HG03460 (cell line): ENCODE data around the gene STK39.

Experiments used
- ATAC-seq: cut with Tn5 transposase; IDR thresholded peaks from one replicate; pipeline ENCODE4 v1.9.1; 2021; ENCODE audit not compliant: unreplicated experiment

The STK39 gene

DNA sequence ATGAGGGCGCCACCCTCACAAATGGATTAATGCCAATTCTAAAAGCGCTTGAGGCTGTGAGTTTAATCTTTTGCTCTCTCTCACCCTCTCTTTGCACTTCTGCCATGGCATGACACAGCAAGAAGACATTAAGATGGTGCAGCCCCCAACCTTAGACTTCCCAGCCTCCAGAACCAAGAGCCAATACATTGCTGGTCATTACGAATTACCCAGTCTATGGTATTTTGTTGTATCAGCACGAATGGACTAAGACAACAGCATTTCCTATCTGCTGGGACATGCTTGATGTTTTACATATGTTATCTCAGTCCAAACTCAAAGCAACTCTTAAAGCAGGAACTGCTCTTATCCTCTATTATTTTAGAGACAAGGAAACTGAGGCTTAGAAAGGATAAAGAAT is 222.9 kb downstream of the STK39 start:
- no peak for ATAC-seq

DNA sequence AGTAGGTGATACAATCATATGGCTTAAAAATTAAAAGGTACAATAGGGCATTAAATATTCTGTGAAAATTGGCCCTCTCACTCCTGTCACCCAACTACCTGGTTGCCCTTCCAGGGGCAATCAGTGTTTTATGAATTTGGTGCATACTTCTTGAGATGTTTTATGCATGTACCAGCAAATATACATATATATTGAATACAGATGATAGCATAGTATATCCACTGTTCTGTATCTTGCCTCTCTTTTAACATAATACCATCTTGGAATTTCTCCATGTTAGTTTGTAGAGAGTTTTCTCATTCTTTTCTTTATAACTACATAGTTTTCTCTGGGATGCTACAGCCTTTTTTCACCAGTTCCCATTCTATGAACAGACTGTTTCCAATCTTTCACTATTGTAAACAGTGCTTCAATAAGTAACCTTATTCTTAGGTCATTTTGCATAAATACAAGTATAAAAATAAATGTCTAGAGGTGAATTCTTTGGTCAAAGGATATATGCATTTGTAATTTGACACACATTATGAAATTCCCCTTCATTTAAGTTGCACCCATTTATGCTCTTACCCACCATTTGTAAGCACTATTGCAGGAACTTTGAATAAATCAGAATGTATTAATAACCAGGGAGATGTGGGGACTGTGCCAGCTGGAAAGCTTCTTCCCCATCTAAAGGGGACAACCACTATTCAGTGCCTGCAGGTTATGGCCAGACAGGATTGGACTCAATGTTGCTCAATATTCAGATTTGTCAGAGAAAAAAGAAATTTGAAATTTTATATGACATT is 225.4 kb downstream of the STK39 start:
- ATAC-seq, result no peak

DNA sequence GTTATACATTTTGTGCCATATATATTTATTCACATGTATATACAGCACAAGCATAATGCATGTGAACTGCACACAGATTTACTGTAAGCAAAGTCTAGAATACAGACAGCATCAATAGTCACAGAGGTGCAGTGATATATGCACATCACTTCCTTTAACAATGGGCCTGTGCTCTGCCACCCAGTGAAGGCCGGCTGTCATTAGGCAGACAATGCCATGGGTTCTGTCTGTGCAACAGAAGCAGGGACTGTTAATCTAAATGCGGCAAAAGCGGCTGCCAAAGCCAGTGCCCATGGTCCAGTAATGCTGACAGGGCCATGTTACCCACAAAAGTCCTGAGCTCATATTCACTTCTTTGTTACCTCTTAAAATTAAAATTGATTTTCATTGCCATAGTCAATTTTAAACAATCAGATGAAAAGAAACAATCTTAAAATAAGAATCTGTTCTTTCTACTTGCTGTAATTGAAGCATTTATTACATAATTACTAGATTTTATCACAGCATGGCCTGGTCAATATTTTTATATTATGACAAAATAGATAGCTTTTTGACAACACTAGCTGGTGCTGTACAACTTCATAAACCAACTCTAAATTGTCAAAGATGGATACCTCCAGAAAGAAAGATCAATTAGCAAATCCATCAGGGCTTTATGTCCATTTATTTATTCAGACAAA is 232.0 kb downstream of the STK39 start:
- no peak for ATAC-seq

DNA sequence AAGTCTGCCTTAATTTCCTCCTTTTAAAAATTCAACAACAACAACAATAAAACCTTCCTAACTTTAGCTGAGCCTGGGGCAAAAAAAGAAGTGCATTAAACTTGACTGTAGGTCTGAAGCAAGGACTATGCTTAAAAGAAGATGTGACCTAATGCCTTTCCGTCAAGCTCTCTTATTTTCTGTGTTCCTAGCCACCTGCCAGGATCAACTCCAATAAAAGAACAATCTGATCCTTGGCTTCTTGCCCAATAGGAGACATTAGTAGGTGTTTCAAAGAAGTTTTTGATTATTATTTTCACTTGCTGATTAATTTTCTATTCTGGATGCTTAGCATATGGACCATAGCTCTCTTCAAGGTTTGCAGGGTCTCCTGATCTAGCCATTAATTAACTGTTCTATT is 237.5 kb downstream of the STK39 start:
- ATAC-seq, result no peak

DNA sequence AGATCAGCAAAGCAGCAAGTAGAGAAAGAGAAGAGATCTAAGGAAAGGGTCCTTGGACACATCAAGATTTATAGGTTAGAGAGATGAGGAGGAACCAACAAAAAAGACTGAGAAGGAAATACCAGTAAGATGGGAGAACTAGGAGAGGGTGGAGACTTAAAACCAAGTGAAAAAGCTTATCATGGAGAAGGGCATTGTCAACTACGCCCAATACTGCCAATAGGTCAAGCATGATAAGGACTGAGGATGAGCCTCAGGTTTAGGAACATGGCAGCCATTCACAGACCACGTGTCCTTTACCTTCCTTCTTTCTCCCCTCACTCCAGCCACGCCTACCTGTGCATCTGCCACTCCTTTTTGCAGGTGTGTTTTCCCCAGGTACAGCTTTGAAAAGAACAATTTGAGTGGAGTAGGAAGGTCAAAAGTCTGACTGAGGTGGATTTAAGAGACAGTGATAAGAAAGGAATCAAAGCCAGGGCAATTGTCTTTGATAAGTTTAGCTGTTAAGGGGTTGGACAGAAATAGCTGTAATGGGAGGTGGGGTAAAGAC is 238.7 kb downstream of the STK39 start:
- no peak for ATAC-seq

DNA sequence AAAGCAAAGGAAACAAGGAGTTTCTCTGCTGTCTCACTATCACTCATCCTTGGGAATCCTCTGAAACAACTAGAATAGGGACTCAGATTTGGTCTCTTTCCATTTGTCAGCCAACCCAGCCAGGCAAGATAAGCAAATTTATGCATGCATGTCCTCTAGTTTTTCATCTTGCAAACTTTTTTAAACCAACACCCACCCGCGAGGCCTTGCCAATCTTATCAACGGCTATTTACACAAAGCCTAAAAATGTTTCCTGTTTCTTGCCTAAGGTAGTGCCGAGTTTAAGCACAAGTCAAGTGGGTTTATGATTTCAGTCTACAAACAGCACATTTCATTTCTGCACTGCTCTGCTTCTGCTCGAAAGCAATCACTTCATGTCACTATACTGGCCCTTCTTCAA is 240.9 kb downstream of the STK39 start:
- ATAC-seq, result no peak

DNA sequence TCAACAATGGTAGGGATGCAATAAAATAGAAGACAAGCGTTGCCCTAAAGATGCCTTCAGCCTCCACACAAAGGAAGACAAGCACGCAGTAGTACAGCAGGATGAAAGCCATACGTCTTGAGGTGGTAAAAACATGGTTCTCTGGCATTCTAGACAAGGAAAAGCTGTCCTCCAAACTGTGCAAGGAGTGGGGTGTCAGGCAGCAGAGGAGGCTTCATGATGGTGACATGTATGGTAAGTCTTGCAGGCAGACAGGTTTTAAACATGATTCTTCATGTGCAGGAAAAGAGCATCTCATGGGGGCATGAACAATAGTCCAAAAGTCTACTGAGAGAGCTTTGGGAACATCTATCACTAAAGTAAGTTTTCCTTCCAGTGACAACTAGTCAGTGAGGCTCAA is 241.8 kb downstream of the STK39 start:
- ATAC-seq, result no peak

DNA sequence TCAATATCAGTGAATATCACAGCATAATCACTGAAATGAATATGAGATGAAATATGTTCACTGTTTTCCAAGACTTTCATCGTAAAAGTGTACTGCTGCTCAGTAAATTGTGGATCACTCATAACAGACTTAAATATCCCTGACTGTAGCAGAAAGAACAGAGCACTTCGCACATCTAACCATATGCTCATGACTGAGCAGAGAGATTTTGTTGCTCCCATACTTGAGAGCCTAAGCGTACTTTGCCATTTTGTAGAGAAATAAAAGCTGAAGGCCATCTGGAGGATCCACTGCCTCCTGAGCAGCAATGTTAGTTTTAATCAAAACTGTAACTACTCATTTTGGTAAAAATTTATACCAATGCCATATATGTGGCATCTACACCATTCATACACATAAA is 243.5 kb downstream of the STK39 start:
- ATAC-seq, result no peak

DNA sequence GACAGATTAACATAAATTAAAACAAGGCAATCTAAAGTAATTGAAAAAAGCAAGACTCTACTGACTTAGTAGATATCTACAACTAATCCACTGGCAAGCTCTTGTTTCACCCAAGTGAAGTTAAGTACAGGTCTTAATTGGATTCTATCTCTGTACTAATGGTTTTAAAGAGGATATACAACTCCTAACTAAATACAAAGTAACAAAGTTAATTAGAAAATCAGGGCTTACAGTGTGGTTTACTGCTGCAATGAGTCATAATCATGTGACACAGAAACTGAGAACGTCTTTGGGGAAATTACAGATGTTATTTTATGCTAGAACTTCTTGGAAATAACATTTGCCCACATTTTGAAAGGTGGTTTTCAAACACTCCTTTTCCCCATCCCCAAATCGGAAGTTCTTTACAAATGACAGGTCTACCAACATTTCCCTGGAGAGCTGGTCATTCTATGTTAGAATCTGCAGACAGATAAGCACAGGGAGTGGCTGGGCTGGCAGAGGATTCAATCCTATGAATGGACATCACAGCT is 245.3 kb downstream of the STK39 start:
- peak; percentile 69 for ATAC-seq

DNA sequence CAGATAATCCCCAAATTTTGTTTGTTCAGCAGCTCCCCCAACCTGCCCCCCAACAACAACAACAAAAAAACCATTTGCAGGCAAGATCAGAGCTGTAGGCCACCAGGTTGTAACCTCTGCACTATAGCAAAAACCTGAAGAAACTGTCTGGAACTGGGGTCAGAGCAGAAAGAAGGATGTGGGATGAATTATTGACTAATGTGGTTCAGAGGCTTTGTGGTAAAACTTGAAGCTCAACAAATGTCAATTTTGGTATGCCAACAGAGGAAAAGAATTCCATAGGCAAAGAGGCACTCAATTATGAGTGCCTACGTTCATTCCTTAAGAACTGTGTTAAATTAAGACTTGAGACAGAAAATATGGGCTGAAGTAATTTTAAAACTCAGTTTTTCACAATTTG is 255.1 kb downstream of the STK39 start:
- ATAC-seq, result no peak

DNA sequence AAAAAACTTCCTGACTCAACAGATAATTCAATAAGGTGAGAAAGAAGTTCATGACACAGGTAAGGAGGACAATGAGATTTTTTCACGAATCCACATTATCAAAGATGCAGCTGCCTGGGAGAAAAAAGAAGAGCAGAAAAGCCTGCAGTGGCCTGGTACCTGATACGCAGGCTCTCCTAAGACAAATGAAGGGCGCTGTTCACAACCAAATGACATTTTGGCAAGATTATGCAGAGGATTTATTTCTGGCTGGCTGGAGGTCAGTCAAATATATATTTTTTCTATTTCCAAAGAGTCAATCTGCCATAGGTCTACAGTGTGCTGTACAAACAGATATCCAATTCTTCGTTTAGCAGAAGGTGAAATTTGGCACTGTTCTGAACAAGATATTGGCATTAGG is 257.3 kb downstream of the STK39 start:
- no peak for ATAC-seq

DNA sequence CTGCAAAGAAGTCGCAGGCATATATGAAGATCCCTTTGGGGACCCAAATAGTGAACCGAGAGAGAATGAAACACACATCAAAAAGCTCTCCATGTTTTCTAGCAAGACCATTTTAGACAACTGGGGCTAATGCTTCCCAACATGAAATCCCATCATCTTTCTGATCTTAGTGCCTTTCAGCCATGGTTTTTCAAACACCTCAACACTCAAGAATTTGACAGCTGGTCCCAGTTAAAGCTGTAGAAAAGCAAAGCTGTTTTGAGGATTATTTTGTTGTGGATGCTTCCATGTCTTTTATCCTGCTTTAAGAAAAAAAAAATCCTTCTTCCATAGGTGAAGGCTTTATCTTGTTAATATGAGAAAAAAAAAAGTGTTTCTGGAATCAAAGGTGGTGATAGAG is 259.1 kb downstream of the STK39 start:
- no peak for ATAC-seq

DNA sequence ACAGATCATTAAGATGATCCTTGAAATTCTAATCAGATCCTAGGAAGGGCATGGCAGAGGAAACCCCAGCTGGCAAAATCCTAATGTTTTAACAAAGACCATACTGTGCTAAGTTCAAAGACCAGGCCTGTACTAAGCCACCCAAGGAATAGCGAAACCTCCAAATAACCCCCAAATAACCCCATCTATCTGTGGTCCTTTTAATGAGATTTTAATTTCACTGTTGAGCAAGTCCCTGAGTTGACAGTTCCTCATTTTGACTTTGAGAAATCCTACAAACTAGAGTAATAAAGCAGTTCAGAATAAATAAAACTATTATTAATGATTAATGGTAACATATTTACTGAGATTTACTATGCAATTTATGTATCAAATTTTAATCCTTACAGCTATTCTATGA is 259.8 kb downstream of the STK39 start:
- no peak for ATAC-seq

DNA sequence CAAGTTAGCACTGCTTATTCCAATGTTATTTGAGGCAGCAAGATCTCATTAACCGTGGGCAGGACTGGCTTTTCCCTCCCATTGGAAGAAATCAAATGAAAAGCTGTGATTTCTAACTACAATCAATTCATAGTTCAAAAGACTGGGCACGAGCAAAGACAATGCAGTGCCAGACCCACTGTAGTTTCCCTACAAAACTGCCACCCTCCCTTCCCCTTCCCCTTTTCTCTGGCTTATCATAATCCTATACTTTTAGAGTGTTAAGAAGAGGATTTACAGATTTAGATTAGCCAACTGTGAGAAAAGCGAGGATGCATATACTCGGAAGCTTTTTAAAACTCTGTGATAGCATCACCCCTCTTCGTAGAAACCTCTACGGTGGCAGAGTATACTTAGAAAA is 260.4 kb downstream of the STK39 start:
- ATAC-seq, result no peak

DNA sequence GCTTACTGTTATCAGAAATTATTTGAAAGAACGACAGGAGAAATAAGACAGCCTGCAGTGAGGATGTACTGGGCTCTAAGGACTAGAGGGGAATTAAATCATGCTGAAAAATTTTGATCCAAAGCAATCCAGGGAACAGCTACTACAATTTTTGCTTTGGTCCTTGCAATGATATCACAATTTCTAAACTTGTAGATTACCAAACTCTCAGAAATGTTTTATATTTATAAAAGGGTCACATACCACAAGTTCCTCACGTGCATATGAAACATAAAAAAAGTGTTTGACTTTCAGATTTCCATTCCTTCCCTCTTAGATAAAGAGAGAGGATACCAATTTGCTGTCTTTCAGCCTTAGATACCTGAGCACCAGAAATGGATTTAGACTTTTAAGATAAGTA is 261.2 kb downstream of the STK39 start:
- ATAC-seq, result no peak

DNA sequence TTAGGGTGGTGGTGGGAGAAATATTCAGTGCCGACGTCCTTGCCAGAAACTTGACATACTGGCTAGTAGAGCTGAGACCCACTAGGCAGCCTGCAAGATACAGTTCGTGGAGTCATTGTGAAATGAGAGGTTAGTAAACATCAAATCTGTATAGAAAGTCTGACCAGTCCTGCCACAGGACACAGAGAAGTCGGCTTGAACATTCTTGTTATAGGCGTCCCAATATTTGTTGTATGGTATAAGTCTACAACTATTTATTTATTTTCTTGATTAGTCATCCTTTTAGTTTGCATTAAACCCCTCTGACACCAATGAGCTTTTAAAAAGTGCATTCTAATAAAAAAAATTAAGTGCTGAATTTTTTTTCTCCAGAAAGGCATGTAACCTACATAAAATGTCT is 265.4 kb downstream of the STK39 start:
- no peak for ATAC-seq

DNA sequence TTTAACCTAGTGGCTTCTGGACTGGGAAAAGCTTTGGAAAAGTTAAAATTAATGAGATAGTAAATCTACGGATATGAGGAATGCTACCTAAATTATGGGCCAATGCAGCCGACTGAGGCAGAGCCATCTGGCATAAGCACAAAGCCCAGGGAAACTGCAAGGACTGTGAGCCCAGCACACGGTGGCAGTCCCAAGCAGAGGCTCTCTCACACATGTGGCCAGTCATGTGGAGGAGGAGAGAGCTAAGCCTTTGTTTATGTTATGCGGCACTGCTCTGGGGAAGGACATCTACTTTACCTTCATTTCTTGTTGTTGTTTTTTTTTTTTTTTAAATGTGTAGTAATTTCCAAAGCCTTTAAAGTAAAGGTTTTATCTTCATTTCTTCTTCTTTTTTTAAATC is 267.0 kb downstream of the STK39 start:
- no peak for ATAC-seq

DNA sequence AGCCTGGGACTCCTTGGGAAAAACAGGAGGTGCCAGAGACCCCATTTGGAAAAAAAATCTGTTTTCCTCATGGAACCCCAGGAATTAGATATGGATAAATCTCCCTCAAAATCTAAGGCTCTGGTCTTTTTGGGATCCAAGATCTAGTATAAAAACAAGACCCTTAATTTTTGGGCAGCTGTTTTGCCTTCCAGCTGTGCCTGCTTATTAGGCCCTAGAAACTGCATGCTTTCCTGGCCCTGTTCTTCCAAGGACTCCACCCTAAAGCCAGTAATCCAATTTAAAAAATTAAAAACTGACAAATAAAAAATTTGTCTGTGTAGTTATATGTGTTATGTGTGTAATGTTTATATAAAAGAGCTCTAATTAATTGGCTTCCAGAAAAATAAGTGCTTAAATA is 274.6 kb downstream of the STK39 start:
- no peak for ATAC-seq

DNA sequence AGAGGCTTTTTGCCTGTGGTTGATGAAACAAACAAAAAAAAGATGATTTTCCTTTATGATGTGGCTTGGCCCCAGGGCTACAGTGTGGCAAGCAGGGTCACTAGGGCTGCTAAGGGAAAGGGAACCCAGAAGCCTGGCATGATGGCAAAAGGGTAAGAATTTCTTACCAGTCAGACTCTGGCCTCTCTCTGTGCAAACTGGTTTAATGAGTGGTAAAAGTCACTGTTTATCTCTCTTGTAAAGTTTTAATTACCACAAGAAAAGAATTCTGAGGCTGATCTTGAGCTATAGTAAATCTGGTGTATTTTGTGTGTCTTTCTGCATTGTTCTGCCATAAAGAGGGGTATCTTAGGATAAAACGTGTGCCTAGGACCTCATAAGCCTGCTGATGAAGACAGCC is 275.4 kb downstream of the STK39 start:
- ATAC-seq, result no peak

DNA sequence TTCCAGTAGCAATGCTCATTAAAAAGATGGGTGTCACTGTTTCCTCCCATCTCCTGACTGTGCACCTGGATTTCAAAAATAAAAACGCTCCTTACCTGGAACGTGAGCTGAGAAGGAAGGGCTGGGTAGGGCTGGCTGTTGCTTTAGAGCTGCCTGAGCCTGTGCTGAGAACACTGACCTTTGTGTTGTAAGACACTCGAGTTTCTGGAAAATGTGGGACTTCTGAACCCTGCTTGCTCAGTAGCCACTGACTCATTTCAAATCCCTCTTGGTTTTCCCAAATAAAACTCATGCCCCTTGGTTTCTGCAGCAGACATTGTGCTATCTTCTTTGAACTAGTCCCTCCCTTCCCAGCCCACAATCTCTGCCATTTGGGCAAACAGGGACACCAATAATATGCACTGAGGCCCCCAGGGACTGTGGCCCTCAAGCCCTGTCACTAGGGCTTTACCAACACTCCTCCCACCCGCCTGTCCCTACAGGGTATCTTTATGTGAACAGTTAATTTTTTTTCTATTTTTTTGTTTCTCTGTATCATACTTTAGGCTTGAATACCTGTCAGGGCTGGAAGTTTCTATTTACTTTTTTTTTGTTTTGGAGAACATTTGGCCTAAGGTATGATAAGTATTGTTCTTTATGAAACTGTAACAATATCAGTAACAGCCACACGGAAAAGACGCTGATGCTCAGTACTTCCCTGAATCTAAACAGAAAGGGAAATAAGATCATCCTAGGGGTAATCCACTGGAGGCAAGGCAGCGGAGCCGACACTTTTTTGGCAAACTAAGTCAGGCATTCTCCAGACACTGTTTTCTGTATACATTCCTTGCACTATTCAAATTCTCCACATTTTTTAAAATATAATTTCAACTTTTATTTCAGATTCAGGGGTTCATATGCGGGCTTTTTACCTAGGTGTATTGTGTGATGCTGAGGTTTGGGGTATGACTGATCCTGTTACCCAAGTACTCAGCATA is 280.2 kb downstream of the STK39 start:
- no peak for ATAC-seq
